GM18861 (cell line): Measurements from ENCODE around the gene TBC1D24.

ENCODE experiments used
- ATAC-seq: cut with Tn5 transposase; IDR thresholded peaks from one replicate; pipeline ENCODE4 v1.9.1; 2021; ENCODE audit not compliant: unreplicated experiment

TBC1D24 gene

GRCh38 chr16:2514333-2515179 is 39.6 kb downstream of the TBC1D24 start:
- no peak for ATAC-seq

DNA sequence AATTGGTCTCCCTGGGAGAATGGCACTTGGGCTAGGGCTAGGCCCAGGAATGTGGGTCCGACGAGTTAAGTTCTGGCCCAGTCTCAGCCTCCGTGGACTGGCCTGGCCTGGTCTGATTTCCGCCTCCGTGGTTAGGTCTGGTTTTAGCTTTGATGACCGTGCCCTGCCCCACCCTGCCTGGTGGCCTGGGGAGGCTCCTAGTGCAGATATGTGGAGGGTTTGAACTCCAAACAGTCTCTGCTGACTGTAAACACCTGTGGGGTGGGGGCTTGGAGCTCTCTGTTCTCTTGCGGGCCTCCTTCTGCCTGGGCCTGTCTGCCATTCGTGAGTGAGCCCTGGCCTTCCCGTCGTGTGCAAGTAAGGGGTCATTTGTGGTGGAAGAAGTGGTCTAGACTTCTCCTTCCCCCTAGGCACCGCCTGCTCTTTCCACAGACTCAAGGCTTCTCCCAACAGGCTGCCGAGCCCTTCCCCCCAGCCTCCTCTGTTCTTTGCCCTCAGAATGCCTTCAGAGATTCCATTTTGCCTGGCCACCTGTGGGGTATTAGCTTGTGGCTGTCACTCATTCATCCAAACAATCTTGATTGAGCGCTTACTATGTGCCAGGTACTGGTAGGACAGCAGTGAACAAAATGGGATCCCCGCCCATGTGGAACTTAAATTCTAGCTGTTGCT is 40.4 kb downstream of the TBC1D24 start:
- no peak for ATAC-seq

GRCh38 chr16:2516391-2517240 is 41.7 kb downstream of the TBC1D24 start:
- no peak for ATAC-seq

GRCh38 chr16:2517954-2518605 is 43.2 kb downstream of the TBC1D24 start:
- no peak for ATAC-seq

- ATAC-seq, result no peak
Observed at GRCh38 chr16:2518823-2519710, 44.1 kb downstream of the TBC1D24 start.

DNA sequence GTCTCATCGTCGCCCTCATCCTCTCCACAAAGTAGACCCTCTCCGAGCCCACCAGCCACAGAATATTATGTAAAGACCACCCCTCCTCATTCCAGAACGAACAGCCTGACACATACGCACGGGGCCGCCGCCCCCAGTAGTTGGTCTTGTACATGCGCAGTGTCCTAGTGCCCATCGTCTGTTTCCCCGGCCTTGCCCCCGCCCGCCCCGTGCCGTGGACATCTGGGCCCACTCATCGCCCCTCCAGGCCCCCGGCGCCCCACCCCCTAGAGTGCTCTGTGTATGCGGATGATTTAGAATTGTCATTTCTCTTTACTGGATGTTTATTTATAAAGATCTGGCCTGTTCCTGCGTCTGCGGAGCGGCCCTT is 44.8 kb downstream of the TBC1D24 start:
- no peak for ATAC-seq

- no peak for ATAC-seq
Observed at GRCh38 chr16:2520097-2520783, 45.3 kb downstream of the TBC1D24 start, which contains the start of gene AMDHD2. Gene AMDHD2, plus strand, starts transcription at chr16:2520371. Its CDS starts 88 bp downstream, at chr16:2520459.

DNA sequence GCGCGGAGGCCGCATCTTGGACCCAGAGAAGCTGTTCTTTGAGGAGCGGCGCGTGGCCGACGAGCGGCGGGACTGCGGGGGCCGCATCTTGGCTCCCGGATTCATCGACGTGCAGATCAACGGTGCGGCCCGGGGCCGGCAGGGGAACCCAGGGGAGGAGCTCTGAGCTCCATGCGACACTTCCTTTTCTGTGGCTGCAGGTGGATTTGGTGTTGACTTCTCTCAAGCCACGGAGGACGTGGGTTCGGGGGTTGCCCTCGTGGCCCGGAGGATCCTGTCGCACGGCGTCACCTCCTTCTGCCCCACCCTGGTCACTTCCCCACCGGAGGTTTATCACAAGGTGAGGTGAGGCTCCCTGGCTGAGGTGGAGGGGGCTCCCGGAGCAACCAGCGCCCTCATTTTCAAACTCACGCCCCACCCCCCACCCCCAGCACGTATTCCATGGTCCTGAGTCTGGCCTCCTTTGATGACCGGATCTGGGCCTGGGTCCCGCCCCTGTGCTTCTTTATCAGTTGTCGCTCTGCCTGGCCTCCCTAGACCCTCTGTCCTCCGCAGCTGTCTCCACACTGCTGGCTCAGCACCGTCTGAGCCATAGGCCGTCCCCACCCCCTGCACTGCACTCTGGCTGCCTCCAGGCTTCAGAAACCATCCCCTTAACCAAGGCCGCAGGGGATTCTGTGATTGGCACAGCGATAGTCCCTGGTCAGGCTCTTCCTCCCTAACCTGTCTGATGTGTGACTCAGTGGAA is 46.0 kb downstream of the TBC1D24 start:
- no peak for ATAC-seq

GRCh38 chr16:2523801-2524231 is 48.9 kb downstream of the TBC1D24 start:
- ATAC-seq, result no peak

DNA sequence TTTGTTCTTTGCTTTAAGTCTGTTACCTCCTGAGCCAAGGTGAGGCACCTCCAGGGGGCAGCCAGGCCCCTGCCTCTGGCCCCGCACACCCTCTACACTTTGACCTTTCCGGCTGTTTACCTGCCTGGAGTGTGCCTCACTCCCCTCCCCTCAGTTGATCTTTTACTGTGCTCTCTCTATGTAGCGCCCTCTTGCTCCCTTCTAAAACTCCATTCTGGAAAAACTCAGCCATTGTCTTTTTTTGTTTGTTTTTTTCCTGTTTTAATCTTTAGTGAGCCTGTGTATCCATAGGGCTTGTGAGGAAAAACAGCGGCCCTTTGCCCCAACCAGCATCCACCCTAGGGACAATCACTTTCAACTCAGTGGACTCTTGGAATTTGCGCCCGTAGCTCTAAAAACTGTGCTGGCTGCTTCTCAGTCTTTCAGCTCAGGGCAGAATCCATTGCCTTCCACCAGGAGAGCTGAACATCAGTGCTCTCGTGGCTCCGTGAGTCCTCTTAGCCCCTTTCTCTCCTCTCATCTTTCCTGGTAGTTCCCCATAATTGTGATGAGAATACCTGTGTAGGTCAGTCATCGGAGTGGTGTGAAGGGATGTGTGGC is 49.5 kb downstream of the TBC1D24 start:
- no peak for ATAC-seq

GRCh38 chr16:2526135-2526534 is 51.2 kb downstream of the TBC1D24 start:
- no peak for ATAC-seq

DNA sequence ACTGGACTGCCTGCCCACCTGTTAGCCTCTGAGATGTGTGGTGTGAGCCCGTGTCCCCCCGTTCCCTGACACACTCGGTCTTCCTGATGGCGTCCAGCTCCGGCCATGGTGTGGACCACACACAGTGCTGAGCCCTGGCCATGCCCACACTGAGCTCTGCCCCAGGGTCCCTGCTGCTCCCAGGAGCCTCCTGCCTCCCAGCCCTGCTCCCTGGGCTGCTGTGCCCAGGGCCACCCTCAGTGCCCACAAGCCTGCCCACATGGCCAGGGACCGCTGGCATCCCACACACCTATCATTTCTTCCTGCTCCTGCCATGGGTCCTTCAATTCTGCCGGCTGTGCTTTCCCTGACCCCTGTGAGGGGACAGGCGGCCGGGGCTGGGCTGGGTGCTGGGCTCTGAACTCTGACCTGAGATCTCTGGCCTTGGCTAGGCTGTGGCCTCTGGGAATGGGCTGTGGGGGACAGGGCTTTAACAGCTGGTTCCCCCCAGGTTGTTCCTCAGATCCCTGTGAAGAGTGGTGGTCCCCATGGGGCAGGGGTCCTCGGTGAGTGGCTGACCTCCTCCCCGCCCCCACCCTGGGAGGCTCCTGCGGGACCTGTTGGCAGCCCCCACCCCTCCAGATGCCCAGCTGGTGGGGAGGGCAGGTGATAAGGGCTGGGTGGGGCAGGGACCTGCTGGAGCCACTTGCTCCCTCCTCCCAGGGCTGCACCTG is 52.3 kb downstream of the TBC1D24 start:
- ATAC-seq, result no peak

DNA sequence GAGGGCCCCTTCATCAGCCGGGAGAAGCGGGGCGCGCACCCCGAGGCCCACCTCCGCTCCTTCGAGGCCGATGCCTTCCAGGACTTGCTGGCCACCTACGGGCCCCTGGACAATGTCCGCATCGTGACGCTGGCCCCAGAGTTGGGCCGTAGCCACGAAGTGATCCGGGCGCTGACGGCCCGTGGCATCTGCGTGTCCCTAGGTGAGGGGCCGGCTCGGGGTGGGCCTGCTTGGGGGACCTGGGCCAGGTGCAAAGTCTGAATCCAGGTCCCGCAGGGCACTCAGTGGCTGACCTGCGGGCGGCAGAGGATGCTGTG is 52.8 kb downstream of the TBC1D24 start:
- no peak for ATAC-seq

GRCh38 chr16:2528161-2529060 is 53.5 kb downstream of the TBC1D24 start:
- no peak for ATAC-seq

DNA sequence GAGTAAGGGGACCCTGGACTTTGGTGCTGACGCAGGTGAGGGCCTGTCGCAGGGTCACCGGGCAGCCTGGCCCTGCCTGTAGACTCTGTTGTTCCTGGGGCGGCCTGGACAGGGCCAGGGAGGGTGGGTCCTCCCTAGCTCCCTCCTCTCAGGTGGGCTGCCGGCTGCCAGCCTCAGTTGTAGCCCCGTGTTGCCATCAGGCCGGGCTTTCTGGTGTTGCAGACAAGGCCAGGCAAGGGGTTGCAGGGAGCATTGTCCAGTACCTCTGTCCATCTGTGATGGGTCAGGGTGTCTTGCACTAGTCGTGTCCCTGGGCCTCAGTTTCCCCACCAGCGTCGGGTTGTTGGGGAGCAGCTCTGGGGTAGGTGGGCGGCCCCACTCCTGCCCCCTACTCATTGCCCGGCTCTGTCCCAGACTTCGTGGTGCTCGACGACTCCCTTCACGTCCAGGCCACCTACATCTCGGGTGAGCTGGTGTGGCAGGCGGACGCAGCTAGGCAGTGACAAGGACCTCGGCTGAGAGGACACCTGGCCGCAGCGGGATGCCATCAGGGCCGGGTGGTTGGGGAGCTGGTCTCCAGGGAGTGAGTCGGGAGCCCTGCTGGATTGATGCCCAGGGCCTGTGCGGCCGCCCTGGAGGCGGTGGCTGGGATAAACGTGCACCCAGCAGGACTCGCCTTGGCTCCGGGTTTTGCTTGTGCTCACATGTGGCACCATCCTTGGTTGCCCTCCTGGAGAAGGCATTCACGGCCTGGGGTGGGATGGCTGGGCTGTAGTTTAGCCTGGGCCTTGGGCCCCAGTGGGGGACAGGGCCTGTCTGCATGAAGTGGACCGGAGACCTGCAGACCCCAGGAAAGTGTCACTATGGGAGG is 54.4 kb downstream of the TBC1D24 start:
- no peak for ATAC-seq
